Activated CD4-positive, CD25-positive, alpha-beta regulatory T cell treated with anti-CD3 and anti-CD28 coated beads, Interleukin-2, amount 50 U/mL, for 24 hours (primary cell): Measurements from ENCODE around the gene LYRM2.

Source experiments
- ATAC-seq, 2 donors: fragments of 150-1000 bp; cut with Tn5 transposase; one replicate each; pipeline ENCODE4 v1.10.0; 2021; ENCODE audit warnings: mild to moderate bottlenecking in 1 of 2, moderate library complexity in 1 of 2

The LYRM2 gene

GRCh38 chr6:89553431-89553830 lies 85.1 kb downstream of the LYRM2 start:
- ATAC-seq, result no peak

DNA sequence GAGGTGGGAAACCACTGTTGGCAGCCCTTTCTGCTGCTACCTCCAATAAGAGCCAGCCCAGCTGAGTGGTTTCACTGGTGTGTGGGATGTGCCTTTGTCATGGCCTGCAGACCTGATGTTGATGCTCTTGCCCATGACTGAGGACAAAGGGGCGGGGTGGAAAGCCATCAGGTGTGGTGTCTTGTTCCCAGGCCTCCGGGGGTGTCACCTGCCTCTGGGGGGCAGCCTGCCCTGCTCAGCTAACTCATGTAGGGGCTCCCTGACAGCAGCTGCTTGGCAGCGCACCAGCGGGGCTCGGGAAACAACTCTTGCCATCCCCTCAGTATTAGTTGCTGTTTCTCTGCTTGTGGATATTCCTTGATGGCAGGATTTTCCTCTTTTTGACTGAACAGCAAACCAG lies 91.3 kb downstream of the LYRM2 start:
- ATAC-seq, result no peak

GRCh38 chr6:89542866-89543265 lies 95.7 kb downstream of the LYRM2 start:
- no peak for ATAC-seq

- no peak for ATAC-seq
These were observed 96.3 kb downstream of the LYRM2 start for GRCh38 chr6:89542081-89542857.

- no peak for ATAC-seq
These were observed 98.8 kb downstream of the LYRM2 start for GRCh38 chr6:89539779-89540178.

GRCh38 chr6:89536231-89536630 lies 102.3 kb downstream of the LYRM2 start:
- no peak for ATAC-seq

DNA sequence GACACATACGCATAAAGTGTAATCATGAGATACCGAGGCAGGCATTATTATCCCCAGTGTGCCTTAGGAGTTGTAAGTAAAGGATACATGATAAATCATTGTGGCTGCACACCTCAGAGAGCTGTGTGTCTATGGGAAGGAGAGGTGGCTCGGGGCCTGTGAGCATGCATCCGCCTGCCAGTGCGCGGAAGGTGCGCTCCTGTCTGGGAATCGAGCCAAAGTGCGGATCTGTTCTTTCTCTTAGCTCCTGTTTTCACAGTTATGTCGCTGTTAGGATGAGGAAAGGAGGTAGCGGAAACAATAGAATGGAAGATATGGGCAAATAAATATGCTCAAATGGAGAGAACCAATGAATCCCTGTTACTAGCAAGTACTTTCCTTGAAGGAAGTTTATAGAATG lies 107.6 kb downstream of the LYRM2 start:
- ATAC-seq, result no peak

- no peak for ATAC-seq
These were observed 109.7 kb downstream of the LYRM2 start for GRCh38 chr6:89528866-89529265.

GRCh38 chr6:89527634-89528033 lies 110.9 kb downstream of the LYRM2 start:
- ATAC-seq, result peak; percentile 44 to 55

DNA sequence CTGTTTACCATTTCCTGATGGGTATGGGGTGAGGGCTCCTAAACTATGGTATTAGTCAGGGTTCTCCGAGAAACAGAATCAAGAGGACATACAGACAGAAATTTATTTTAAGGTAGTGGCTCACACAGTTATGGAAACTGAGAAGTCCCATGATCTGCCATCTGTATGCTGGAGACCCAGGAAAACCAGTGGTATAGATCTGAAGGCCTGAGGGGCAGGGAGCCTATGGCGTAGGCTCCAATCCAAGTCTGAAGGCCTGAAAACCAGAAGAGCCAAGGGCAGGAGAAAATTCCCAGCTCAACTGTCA lies 112.0 kb downstream of the LYRM2 start:
- no peak for ATAC-seq

- no peak for ATAC-seq
These were observed 112.6 kb downstream of the LYRM2 start for GRCh38 chr6:89525786-89526562.

DNA sequence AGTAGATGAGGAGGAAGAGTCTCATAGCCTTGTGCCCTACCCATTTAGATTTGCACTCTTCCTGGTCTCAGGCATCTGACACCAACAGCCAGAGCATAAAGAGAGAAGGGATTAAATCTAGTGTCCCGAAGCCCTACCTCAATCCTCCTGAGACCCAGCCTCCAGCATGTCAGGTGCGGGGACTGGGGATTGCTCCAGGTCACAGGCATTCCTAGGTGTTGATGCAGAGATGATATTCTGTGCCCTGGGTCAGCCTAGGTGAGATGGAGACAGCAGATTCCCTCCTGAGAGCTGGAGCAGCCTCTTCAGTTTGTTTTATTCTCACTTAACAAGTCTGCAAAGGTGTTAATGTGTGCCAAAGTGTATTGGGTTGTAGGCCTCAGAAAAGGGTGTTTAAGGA lies 115.8 kb downstream of the LYRM2 start:
- ATAC-seq, result no peak

DNA sequence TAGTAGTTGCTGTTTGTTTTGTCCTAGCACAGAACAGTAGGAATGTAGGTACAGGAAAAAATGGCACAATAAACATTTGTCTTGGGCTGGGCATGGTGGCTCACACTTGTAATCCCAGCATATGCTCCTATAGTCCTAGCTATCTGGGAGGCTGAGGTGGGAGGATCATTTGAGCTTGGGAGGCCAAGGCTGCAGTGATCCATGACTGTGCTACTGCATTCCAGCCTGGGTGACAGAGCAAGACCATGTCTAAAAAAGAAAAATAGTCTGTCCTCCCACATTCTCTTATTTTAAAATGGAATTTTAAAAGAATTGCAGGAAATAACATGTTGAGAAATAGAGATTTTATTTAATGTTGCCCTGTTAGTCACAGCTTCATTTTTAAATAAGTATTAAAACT lies 117.8 kb downstream of the LYRM2 start:
- ATAC-seq, result no peak

GRCh38 chr6:89518352-89519055 lies 120.0 kb downstream of the LYRM2 start:
- no peak for ATAC-seq
